ENCODE measurements around the gene SUSD4. TPM values are rescaled to one million over a fixed set of nuclear protein-coding genes. Genes with fewer than 3 reads are reported as not detected.

The SUSD4 gene
- polyA plus RNA-seq, 1 donor = 19.2 TPM

DNA sequence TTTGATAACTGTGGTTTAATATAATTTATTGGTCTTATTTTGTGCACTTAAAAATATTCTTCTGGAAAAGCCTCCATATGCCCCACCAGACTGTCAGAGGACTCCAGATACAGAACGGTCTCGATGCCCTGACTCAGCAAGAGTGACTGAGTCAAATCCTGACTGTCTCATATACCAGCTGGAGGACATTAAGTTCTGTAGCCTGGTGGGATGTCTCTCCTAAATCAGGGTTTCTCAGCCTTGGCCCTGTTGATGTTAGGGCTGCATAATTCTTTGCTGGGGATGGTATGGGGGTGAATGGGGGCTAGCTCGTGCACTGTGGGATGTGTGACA, 153.2 kb downstream of the SUSD4 start:
- no peak for DNase-seq

- no peak for DNase-seq
These were observed 153.8 kb downstream of the SUSD4 start for GRCh38 chr1:223209992-223210787.

DNA sequence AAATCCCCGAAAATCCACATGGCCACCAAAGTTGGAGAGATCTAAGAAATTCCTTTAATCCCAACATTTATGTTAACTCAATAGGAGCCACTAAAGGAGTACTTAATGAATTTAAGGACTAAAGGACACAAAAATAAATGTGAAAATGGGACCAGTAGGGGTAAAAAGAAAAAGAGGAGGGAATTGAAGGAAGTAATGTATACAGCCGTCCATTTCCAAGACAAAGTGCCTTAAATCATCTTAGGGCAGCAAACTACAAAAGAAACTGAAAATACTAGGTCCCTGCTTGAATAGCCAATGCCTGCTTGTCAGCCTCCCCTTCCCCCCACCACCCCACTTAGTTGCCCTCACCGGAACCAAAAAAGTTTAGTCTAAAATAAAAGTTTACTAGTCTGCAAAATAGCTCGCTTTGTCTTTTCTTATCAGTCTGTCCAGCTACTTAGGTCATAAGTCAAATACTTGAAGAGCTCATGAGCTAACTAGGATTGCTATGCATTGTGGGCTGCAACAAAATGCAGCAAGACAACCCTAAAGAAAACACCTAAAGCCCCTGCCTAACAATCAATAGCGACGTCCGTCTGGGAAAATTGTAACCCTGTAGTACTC, 154.6 kb downstream of the SUSD4 start:
- DNase-seq = no peak

- no peak for DNase-seq
These were observed 155.6 kb downstream of the SUSD4 start for GRCh38 chr1:223208164-223209076.

DNA sequence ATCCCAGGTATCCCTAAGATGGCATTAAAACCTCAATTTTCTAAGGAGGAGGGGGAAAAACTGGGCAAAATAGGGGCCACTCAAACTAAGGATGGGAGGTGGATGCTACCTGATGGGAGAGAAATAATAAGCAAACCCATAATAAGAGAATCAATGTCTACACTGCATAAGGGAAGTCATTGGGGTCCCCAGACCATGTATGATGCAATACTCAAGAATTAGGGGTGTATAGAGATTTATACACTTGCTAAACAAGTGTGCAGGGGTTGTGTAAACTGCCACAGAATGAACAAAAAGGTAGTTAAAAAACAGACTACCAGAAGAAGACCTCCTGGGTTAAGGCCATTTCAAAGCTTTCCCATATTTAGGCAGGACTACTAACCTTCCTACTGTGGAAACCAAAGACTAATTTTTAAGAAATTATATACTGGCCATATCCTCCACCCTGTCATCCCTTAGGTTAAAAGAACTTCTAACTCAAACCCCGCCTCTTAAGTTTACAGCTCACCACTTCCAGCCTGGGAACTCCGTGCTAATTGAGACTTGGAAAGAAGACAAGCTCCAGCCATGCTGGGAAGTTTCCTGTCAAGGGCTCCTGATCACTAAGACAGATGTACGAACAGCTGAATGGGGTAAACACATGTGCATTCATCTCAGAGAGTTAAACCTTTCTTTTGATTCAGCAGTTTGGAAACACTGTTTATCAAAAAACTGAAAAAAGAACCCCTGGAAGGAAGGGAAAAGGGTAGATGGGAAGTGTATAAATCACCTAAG, 156.5 kb downstream of the SUSD4 start:
- no peak for DNase-seq

DNA sequence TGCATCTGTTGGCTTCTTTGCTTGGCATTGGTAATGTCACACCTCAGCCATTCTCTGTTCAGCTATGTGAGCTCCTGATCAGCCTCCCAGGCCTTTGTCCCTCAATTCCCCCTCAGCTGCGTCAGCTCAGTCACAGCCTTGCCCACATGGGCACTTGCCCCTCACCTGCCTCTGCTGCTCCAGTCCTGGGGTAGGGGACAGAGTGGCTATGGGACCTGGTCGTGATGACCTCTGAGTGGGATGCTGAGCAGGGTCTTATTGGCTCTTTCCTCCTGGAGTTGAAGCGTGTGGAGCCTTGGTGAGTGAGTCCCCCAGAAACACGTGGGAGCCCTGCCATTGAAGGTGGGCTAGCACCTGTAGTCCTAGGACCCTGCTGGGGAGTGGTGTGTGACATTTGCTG, 159.6 kb downstream of the SUSD4 start:
- DNase-seq = no peak

- DNase-seq = no peak
These were observed 160.3 kb downstream of the SUSD4 start for GRCh38 chr1:223203694-223204093.

- DNase-seq = no peak
These were observed 161.0 kb downstream of the SUSD4 start for GRCh38 chr1:223203034-223203408.

DNA sequence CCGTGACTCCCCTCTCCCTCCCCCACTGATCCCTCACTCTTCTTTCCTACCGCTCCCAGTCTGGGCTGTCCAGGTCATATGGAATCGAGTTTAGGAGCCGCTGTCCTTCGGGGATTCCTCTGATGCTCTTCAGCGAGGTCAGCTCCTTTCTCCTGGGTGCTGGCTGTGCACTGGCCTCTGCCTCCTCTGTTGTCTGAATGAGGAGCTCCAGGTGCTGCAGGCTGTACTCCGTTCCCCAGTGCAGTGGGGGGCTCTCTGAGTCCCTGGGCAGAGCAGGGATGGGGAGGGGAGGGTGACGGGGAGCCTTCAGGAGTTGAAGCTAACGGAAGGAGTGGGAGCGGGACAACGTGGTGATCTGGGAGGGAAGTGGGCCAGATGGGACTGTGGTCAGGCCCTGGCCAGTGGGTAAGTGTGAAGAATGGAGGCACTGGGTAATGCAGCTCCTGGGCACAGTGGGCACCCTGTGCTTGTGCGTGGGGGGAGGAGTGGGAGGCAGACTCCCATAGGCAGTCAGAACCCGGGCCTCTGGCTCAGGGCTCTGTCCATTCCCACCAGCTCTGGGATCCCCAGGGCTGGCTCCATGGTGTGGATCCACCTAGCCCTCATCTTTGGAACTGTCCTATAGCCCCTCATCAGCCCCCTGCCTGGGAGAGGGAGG, 161.5 kb downstream of the SUSD4 start:
- no peak for DNase-seq

DNA sequence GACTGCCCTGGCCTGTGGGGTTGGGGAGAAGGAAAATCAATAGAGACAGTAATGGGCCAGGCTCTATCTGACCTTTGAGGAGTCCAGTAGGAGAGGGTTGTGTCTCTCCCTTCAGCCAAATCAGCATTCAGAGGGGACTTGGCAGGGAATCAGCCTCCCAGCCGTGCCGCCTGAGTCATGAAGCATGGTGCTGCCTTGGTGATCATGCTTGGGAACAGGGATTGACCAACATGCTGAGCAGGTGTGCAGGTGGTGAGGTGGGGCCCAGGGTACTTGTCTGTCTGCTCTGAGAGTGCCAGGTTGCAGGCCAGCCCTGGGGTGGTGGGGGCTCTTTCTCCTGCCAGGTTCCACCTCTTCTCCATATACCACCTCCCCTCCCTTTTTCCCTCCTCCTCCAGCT, 162.0 kb downstream of the SUSD4 start:
- DNase-seq = no peak

- no peak for DNase-seq
These were observed 163.1 kb downstream of the SUSD4 start for GRCh38 chr1:223200903-223201302.

DNA sequence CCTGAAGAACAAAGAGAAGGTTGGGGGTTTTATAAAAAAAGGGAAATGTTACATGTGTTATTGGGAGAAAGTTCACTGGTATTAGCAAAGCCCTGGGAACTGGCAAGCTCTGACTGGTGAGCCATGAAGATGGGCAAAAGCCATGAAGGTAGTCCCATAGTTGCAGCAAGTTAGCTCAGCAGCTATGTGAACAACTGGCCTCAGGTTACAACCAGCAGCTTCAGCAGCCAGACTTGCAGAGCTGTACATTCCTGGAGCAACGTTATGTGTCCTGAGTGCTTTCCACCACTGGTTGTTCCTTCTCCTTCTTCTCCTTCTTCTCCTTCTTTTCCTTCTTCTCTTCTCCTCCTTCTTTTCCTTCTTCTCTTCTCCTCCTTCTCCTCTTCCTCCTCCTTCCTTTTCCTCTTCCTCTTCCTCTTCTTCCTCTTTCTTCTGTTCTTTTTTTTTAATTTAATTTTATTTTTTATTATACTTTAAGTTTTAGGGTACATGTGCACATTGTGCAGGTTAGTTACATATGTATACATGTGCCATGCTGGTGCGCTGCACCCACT, 164.8 kb downstream of the SUSD4 start:
- DNase-seq = no peak

DNA sequence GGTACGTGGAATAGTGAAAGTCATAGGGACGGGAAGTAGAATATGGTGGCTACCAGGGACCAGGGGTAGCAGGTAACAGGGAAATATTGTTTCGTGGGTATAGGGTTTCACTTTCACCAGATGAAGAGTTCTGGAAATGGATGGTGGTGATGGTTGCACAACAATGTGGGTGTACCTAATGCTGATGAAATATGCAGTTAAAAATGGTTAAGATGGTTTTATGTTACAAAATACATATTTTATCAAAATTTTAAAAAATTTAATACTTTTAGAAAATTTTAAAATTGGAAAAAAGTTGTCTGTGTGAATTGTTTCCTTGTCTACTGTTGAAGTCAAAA, 165.4 kb downstream of the SUSD4 start:
- no peak for DNase-seq

- no peak for DNase-seq
These were observed 165.9 kb downstream of the SUSD4 start for GRCh38 chr1:223197923-223198627.

DNA sequence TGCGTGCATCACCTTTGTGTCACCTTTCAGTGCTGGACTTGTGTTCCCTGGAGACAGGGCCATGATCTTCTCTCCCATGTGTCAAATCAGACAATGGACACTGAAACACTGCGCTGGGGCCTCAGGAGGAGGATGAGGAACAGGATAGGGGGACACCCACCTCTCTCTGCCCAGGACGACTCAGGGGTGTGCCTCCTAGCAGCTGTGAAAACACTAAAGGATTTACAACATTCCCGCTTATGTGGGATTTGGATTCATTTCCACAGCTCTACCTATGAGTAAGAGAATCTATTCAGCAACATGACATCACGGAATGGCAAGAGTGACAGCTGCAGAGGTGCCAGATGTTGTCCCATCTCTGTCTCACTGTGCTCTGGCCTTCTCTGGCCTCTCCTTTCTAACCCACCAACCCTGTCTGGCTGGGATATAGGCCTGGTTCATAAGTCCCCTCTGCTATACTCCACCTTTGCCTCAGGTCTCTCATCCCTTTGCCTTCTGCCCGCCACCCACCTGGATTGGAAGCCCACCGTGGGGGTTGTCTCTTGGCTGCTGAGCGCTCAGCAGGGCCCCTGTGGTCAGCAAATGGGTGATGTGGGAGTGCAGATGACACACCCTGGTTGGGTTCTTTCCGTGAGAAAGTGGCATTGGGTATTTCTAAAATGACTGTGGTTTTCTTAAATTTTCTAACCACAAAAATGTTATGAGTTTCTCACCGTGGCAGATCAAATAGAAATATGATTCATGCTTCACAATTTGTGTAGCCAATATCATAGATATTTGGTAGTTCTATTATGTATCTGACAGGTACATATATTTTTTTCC, 173.9 kb downstream of the SUSD4 start:
- DNase-seq = no peak

DNA sequence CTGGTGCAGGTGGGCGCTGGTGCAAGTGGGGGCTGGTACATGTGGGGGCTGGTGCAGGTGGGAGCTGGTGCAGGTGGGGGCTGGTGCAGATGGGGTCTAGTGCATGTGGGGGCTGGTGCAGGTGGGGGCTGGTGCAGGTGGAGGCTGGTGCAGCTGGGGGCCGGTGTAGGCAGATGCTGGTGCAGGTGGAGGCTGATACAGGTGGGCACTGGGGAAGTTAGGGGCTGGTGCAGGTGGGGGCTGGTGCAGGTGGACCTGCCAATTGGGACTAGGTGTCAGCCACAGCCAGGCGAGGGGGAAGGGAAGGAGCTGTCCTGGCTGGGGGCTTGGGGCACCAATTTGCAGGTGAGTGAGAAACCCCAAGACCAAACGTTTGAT, 174.5 kb downstream of the SUSD4 start:
- no peak for DNase-seq

GRCh38 chr1:223188618-223189356, 175.2 kb downstream of the SUSD4 start:
- DNase-seq = no peak

- DNase-seq = no peak
These were observed 177.2 kb downstream of the SUSD4 start for GRCh38 chr1:223186800-223187199.

- DNase-seq = no peak
These were observed 180.6 kb downstream of the SUSD4 start for GRCh38 chr1:223183268-223183862.

All from left kidney (tissue), 2 donors.